Osteoblast (primary cell): ENCODE results near the gene TMEM250. TPM values are rescaled to one million over a fixed set of nuclear protein-coding genes. Genes with fewer than 3 reads are reported as not detected.

Experiments used
- DNase-seq: peaks from one replicate; pipeline ENCODE4 v3.0.0; 2011; ENCODE audit warnings: low spot score, mixed read lengths; ENCODE audit not compliant: insufficient read length; ENCODE audit errors: missing footprints
- H2AFZ ChIP-seq: 2 replicates; pipeline ENCODE4 v1.6.0; 2011; ENCODE audit warnings: mild to moderate bottlenecking, low read length
- H3K27ac ChIP-seq: 2 replicates; pipeline ENCODE4 v1.5.1; 2011; ENCODE audit warnings: mild to moderate bottlenecking, low read depth, low read length, moderate library complexity
- H3K27me3 ChIP-seq: 2 replicates; pipeline ENCODE4 v1.6.0; 2012; ENCODE audit warnings: mild to moderate bottlenecking, control low read depth, inconsistent platforms, low read length, moderate library complexity; ENCODE audit not compliant: insufficient read depth
- H3K36me3 ChIP-seq: 2 replicates; pipeline ENCODE4 v1.5.1; 2011; ENCODE audit warnings: mild to moderate bottlenecking, low read length, control low read depth, moderate library complexity; ENCODE audit not compliant: insufficient read depth
- H3K4me1 ChIP-seq: 2 replicates; pipeline ENCODE4 v1.5.1; 2011; ENCODE audit warnings: mild to moderate bottlenecking, low read length, control low read depth, moderate library complexity; ENCODE audit not compliant: insufficient read depth
- H3K4me2 ChIP-seq: 2 replicates; pipeline ENCODE4 v1.6.0; 2011; ENCODE audit warnings: mild to moderate bottlenecking, low read length; ENCODE audit not compliant: insufficient read depth
- H3K4me3 ChIP-seq: fragments of 200-600 bp; sonication (generic); 3 replicates; pipeline ENCODE4 v1.5.1; 2012; ENCODE audit warnings: mild to moderate bottlenecking, low read length, inconsistent platforms; ENCODE audit not compliant: insufficient read depth
- H3K79me2 ChIP-seq: 2 replicates; pipeline ENCODE4 v1.6.0; 2012; ENCODE audit warnings: mild to moderate bottlenecking, low read length, control low read depth, inconsistent platforms; ENCODE audit not compliant: insufficient read depth
- H3K9me3 ChIP-seq: 2 replicates; pipeline ENCODE4 v1.5.1; 2011; ENCODE audit warnings: low read depth, low read length, control low read depth
- H4K20me1 ChIP-seq: 2 replicates; pipeline ENCODE4 v1.6.0; 2012; ENCODE audit warnings: mild to moderate bottlenecking, low read length, control low read depth; ENCODE audit not compliant: insufficient read depth
- CTCF ChIP-seq: IDR thresholded peaks from 2 replicates; pipeline ENCODE4 v1.5.1; 2011; ENCODE audit warnings: mild to moderate bottlenecking, low read depth, low read length, moderate library complexity; ENCODE audit errors: extremely low read depth
- total RNA-seq: library from RNA; depleted of rRNA; stranded (reverse); fragments of >200 nt; gene quantifications from 2 replicates; pipeline ENCODE4 v1.2.3, GENCODE V29; 2012

Gene TMEM250
- total RNA-seq, 1 donor, result 65.5 TPM

GRCh38 chr9:136140966-136141365 is 22.3 kb upstream of the TMEM250 start:
- Histone ChIP-seq H2AFZ (no peak overlapping the region), H3K79me2 (no peaks in the 10 kb centered on the region)
- no peak for DNase-seq

GRCh38 chr9:136140046-136140445 is 21.4 kb upstream of the TMEM250 start:
- no peaks in the 10 kb centered on the region for H3K36me3 ChIP-seq
- H3K4me2 ChIP-seq, result no peak overlapping the region
- no peak overlapping the region for H3K4me3 ChIP-seq
- no peak for TF ChIP-seq CTCF
- H3K9me3 ChIP-seq, result no peaks in the 10 kb centered on the region
- no peak overlapping the region for H3K27ac ChIP-seq
- DNase-seq, result no peak
- no peaks in the 10 kb centered on the region for H3K79me2 ChIP-seq
- H4K20me1 ChIP-seq, result no peaks in the 10 kb centered on the region
- H3K4me1 ChIP-seq, result no peaks in the 10 kb centered on the region
- peaks cover 10% of the 10 kb centered on the region for H3K27me3 ChIP-seq
- H2AFZ ChIP-seq, result no peak overlapping the region

More at GRCh38 chr9:136140966-136141365, 22.3 kb upstream of the TMEM250 start:
- Histone ChIP-seq H3K4me1 (no peaks in the 10 kb centered on the region), H3K27me3 (peaks cover 3% of the 10 kb centered on the region), H3K9me3 (no peaks in the 10 kb centered on the region), H3K4me2 (no peak overlapping the region), H3K4me3 (no peak overlapping the region), H4K20me1 (no peaks in the 10 kb centered on the region), H3K27ac (no peak overlapping the region), H3K36me3 (no peaks in the 10 kb centered on the region)
- no peak for TF ChIP-seq CTCF

GRCh38 chr9:136138566-136138965 is 19.9 kb upstream of the TMEM250 start:
- H2AFZ ChIP-seq, result no peak overlapping the region
- TF ChIP-seq CTCF, result peak; percentile 32
- H3K4me3 ChIP-seq, result no peak overlapping the region
- H3K79me2 ChIP-seq, result no peaks in the 10 kb centered on the region
- no peaks in the 10 kb centered on the region for H3K36me3 ChIP-seq
- H3K4me1 ChIP-seq, result no peaks in the 10 kb centered on the region
- no peaks in the 10 kb centered on the region for H4K20me1 ChIP-seq
- peak; percentile 91 for DNase-seq
- no peak overlapping the region for H3K4me2 ChIP-seq
- no peak overlapping the region for H3K27ac ChIP-seq
- H3K9me3 ChIP-seq, result no peaks in the 10 kb centered on the region
- H3K27me3 ChIP-seq, result peaks cover 21% of the 10 kb centered on the region

GRCh38 chr9:136137321-136138265 is 18.9 kb upstream of the TMEM250 start:
- no peaks in the 10 kb centered on the region for H3K4me1 ChIP-seq
- H3K27me3 ChIP-seq, result peaks cover 27% of the 10 kb centered on the region
- H4K20me1 ChIP-seq, result no peaks in the 10 kb centered on the region
- no peak overlapping the region for H3K4me2 ChIP-seq
- no peaks in the 10 kb centered on the region for H3K36me3 ChIP-seq
- no peak overlapping the region for H3K27ac ChIP-seq
- DNase-seq, result no peak
- H3K79me2 ChIP-seq, result no peaks in the 10 kb centered on the region
- no peak for TF ChIP-seq CTCF
- no peak overlapping the region for H3K4me3 ChIP-seq
- H3K9me3 ChIP-seq, result no peaks in the 10 kb centered on the region
- H2AFZ ChIP-seq, result no peak overlapping the region
